ENCODE measurements around the gene HINT3. TPM values are rescaled to one million over a fixed set of nuclear protein-coding genes. Genes with fewer than 3 reads are reported as not detected.

The HINT3 gene
- total and polyA plus RNA-seq, 3 donors from 2014 or later, result 19.0 to 24.8 (median 22.5) TPM

DNA sequence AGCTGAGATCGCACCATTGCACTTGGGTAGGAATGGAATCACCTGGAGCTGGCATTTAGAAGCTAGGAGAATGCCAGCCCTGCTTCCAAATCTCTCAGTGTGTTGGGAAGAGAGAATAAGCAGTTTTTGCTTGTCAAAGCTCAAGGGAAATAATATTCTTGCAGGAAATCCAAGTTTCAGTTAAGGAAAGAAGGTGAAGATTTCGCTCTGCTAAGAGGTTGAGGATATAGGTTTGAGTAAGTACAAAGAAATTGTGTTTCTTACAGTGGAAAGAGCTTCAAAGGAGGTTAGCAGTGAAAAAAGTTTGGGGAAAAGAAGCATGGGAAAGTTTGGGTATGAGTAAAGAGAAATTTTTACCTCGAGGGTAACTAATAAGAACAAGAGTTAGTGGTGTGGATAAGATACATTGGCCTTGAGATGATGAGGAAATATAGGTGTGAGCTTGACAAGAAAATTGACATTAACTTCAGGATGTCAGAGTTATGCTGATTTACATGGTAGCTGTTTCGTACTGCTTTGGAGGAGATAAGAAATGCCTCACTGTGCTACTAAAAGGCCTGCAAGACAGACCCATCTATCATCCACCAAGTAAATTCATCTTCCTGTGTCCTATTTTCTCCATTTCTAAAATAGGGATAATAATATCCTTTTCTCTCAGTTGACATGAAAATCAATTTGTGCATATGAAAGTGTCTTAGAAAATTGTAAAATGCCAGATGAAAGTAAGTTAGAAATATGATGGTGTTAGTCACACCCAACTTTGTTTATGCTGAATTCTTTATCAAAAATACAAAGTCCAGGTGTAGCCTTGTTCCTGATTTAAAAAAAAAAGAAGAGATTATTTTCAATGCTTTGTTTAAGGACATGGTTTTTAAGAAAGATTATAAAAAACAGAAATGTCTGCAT is 12.8 kb upstream of the HINT3 start:
- WGBS, 2 donors, result 79 to 83% methylated on average over 4 of the region's 4 CpGs

GRCh38 chr6:125944434-125944816 is 12.1 kb upstream of the HINT3 start:
- H3K27me3 ChIP-seq, result no peaks in the 10 kb centered on the region
- DNase-seq, result peak; percentile 85
- WGBS, 2 donors, result 28 to 30% methylated on average over 5 of the region's 5 CpGs

More for the DNA sequence above, 12.8 kb upstream of the HINT3 start:
- no peaks in the 10 kb centered on the region for H3K9me3 ChIP-seq
- DNase-seq, result no peak
- H3K36me3 ChIP-seq (ENCODE audit: low read depth, missing control alignments), result no peaks in the 10 kb centered on the region
- H3K4me1 ChIP-seq, result no peaks in the 10 kb centered on the region
- TF ChIP-seq, protein P1, sequence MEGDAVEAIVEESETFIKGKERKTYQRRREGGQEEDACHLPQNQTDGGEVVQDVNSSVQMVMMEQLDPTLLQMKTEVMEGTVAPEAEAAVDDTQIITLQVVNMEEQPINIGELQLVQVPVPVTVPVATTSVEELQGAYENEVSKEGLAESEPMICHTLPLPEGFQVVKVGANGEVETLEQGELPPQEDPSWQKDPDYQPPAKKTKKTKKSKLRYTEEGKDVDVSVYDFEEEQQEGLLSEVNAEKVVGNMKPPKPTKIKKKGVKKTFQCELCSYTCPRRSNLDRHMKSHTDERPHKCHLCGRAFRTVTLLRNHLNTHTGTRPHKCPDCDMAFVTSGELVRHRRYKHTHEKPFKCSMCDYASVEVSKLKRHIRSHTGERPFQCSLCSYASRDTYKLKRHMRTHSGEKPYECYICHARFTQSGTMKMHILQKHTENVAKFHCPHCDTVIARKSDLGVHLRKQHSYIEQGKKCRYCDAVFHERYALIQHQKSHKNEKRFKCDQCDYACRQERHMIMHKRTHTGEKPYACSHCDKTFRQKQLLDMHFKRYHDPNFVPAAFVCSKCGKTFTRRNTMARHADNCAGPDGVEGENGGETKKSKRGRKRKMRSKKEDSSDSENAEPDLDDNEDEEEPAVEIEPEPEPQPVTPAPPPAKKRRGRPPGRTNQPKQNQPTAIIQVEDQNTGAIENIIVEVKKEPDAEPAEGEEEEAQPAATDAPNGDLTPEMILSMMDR (IDR thresholded peaks at IDR 0.05), result no peak
- no peak for TF ChIP-seq POLR2A (IDR thresholded peaks at IDR 0.05)
- no peak overlapping the region for H3K4me3 ChIP-seq
- no peaks in the 10 kb centered on the region for H3K27me3 ChIP-seq
- H3K27ac ChIP-seq, result no peak overlapping the region
- intact Hi-C loops (cut with DNase I; ENCODE audit: low total_unique reads), result no loop called here

GRCh38 chr6:125944896-125945295 is 11.7 kb upstream of the HINT3 start:
- peak overlapping the region in 1 of 2 donors; percentile 25 for H3K27ac ChIP-seq
- no peaks in the 10 kb centered on the region for H3K9me3 ChIP-seq
- DNase-seq, result no peak
- H3K4me3 ChIP-seq, result no peak overlapping the region
- no peaks in the 10 kb centered on the region for H3K36me3 ChIP-seq (ENCODE audit: low read depth, missing control alignments)
- intact Hi-C loops (cut with DNase I; ENCODE audit: low total_unique reads), result no loop called here
- TF ChIP-seq POLR2A (IDR thresholded peaks at IDR 0.05), result no peak
- TF ChIP-seq, protein P1 (IDR thresholded peaks at IDR 0.05), result no peak
- H3K4me1 ChIP-seq, result no peaks in the 10 kb centered on the region
- WGBS, 2 donors, result 75 to 81% methylated on average over 1 of the region's 1 CpG
- no peaks in the 10 kb centered on the region for H3K27me3 ChIP-seq

More at GRCh38 chr6:125944434-125944816, 12.1 kb upstream of the HINT3 start:
- no peaks in the 10 kb centered on the region for H3K36me3 ChIP-seq (ENCODE audit: low read depth, missing control alignments)
- TF ChIP-seq, protein P1 (IDR thresholded peaks at IDR 0.05), result no peak
- TF ChIP-seq POLR2A (IDR thresholded peaks at IDR 0.05), result no peak
- H3K4me1 ChIP-seq, result no peaks in the 10 kb centered on the region
- no peaks in the 10 kb centered on the region for H3K9me3 ChIP-seq
- H3K4me3 ChIP-seq, result no peak overlapping the region
- intact Hi-C loops (cut with DNase I; ENCODE audit: low total_unique reads), result no loop called here
- H3K27ac ChIP-seq, result peak overlapping the region in 1 of 2 donors; percentile 25

- WGBS, 2 donors, result 67 to 83% methylated on average over 1 of the region's 1 CpG
- no peak for TF ChIP-seq POLR2A (IDR thresholded peaks at IDR 0.05)
- TF ChIP-seq, protein P1 (IDR thresholded peaks at IDR 0.05), result no peak
- Histone ChIP-seq H3K9me3 (no peaks in the 10 kb centered on the region), H3K4me3 (no peak overlapping the region), H3K27ac (no peak overlapping the region), H3K4me1 (no peaks in the 10 kb centered on the region), H3K27me3 (no peaks in the 10 kb centered on the region), H3K36me3 (ENCODE audit: low read depth, missing control alignments) (no peaks in the 10 kb centered on the region)
- no peak for DNase-seq
- intact Hi-C loops (cut with DNase I; ENCODE audit: low total_unique reads), result no loop called here
Observed at GRCh38 chr6:125945378-125946141, 11.0 kb upstream of the HINT3 start.
